ENCODE results near the gene LRRC73.

LRRC73 gene

DNA sequence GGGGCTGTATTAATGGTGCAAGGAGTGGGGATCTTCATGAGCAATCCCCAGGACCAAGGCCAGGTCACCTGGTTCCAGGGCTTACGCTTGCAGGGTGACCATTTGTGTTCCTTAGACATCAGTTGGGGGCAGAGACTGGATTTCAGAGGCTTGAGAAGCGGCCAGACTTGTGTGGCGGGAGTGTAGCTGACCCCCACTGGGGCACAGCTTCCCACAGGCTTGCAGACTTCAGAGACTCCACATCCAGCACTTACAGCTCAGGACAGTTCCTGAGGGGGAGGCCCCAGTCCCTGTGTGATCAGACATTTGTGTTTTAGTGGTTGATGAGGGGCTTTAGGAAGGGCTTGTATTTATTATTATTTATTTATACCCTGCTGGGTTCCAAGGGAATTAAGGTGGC lies 17.5 kb downstream of the LRRC73 start:
- no peak for TF ChIP-seq POLR2A (IDR thresholded peaks at IDR 0.05; ENCODE audit: low read depth, low read length)
- DNase-seq (ENCODE audit: insufficient read length, low spot score) (no peak), FAIRE-seq (no peak)

DNA sequence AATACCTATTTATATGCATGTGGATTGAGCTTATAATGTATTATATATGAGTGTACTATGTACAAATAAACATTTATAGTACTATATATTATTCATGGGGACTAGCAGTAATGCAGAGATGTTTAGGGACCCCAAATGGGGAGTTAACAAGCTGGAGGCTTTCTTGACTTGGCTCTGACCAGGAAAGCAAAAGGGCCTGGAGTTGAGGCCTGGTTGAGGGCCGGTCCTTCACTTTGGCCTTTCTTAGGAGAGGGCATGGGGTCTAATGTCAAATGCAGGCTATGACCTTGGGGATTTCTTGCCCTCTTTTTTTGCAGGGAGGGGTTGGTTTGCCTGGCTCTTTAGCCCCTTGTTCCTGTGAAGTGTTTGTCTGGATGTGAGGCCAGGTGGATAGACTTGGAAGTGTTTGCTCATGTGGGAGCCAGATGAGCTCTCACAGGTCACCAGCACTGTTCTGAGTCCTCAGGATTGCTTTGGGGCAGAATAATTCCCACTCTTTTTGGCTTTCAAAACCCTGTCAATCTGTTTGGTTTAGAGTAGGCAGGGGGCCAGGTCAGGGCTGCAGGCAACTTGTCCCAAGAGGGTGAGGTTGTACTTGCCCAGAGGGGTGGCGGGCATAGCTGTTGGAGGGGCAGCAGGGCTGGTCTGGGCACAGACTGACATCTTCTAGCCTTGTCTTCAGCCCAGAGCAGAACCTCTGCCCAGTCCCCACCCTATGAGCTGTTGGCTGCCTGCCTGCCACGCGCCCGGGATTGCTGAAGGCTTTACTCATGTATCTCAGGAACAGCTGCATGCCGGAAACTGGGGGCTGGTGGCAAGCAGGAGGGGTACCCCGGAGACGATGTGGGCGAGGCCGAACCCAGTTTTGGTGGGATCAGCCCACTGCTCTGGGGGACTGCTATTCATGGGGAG lies 18.1 kb downstream of the LRRC73 start:
- no peak for TF ChIP-seq POLR2A (IDR thresholded peaks at IDR 0.05; ENCODE audit: low read depth, low read length)
- FAIRE-seq (no peak), DNase-seq (ENCODE audit: insufficient read length, low spot score) (peak; percentile 72)

DNA sequence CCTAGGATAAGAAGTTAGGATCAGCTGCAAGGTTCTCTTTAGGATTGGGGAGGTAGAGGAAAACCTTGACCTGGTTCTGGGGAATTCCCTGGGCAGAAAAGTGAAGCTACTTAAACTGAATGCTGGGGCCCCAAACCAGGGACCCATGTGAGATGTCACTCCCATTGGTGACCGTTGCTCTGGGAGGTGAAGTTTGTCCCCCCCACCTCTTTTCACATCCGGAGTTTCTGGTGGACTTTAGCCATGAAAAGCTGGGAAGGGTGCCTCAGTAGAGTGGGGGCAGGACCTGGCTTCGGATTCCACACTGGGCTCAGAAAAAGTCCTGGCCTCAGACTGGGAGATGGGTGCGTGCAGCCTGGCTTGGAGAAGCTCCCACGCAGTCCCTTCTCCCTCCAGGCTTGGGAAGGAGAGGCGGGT lies 19.6 kb downstream of the LRRC73 start:
- DNase-seq (ENCODE audit: insufficient read length, low spot score) (no peak), FAIRE-seq (no peak)
- TF ChIP-seq POLR2A (IDR thresholded peaks at IDR 0.05; ENCODE audit: low read depth, low read length) = no peak

DNA sequence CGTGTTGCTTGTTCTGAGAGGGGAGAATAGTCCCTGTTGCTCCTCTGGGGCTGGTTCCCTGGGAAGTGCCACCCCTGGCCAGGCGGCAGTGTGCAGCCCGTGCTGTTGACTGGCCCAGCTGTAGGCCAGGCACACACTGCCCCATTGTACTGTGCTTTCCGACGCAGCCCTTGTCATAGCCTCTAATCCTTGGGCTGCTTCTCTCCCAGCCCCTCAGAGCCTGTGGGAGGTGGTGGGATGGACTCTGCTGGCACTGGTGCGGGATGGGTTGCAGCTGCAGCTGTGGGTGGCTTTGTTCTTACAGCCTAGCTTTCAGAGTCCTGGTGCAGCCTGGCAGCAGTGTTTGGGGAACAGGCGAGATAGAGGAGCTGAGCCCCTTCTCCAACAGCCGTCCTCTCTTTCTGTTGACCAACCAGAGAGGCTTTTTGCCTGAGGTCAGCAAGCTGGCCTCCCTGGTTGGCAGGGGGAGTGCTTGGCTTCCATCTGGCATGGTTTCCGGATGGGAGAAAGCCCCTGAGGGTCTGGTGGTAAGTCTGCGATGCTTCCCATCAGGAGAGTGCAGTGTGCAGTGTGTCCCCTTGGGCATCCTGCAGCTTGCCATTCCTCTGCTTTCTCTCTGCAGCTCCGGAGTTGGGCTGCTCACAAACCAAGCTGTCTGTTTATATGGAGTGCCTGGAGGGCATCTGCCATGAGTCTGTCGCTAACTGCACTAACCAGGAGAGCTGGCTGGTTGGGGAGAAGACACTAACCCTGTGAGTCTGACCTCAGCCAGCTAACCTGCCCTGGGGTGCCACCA lies 20.7 kb downstream of the LRRC73 start:
- no peak for FAIRE-seq
- no peak for TF ChIP-seq POLR2A (IDR thresholded peaks at IDR 0.05; ENCODE audit: low read depth, low read length)
- DNase-seq (ENCODE audit: insufficient read length, low spot score) = no peak

DNA sequence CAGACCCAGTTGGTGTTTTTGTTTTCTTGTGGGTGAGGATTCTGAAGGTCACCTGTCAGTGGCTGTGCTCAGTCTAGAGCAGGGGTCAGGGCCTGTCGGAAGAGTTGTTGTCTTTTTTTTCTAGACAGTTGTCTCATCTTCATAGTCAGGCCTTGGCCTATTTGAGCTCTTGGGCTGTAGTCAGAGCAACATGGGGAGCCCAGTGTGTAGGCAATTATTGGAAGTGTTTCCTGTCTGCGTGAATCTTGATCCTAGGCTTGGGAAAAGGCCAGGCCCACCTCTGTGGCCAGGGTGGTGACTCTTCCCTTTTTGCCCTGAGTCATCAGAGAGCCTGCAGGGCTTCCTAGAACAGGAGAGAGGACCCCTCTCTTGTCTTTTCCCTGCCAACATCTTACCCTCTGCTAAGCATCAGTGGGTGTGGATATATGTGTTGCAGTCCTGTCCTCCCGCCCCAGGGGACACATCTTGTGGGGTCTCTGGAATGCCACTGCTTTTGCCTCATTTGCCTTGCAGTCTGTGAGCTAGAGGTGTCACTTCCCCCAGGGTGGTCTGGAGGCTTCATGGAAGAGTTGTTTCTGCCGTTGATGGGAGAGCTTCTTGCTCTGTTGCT lies 21.4 kb downstream of the LRRC73 start:
- DNase-seq (ENCODE audit: insufficient read length, low spot score) (peak; percentile 45), FAIRE-seq (no peak)
- TF ChIP-seq POLR2A (IDR thresholded peaks at IDR 0.05; ENCODE audit: low read depth, low read length) = no peak

DNA sequence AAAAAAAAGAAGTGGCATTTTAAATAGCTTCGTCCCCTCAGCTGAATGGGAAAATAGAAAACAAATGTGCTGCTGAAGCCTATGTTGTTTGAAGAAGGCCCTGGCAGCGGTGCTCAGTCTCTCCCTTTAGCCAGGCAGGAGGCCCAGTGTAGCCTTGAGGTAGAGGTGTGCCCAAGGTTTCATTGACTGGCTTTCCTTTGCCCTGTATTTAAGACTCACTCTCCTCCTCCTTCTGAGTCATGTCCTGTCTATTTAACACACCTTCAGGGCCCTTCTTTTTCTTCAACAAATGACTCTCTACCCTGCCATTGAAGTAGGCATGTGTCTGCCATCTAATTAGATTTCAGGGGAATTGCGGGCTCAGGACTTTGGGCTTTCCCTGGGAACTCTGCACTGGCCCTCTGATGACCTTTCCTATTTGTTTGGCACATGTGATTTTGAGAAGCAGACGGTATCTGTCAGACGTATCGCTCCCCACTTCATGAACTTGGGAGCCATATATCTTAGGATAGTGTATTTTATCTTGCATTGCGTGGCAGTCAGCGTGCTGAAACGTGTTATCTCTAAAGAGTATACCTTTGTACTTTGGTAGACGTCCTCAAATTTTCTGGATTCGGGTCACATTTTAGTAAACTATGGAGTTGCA lies 28.4 kb downstream of the LRRC73 start:
- TF ChIP-seq POLR2A (IDR thresholded peaks at IDR 0.05; ENCODE audit: low read depth, low read length) = no peak
- FAIRE-seq = no peak
- DNase-seq (ENCODE audit: insufficient read length, low spot score) = no peak

DNA sequence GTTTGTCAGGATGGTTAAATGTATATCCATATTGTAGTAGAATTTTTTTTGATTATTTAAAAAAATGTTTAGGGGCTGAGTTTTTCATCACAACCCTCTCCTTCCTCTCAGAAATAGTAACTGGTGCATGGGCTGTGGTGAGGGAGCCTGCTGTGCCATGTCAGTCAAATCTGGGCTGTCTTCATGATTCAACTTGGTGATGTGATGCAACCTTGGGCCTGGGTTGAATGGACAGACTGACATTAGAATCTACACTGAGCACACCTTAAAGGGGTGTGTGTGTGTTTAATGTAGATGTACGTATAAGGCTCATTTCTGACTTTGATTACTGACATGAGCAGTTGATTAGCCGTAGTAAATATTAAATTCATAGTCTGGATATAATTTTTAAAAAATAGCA lies 29.1 kb downstream of the LRRC73 start:
- DNase-seq (ENCODE audit: insufficient read length, low spot score) (no peak), FAIRE-seq (no peak)
- no peak for TF ChIP-seq POLR2A (IDR thresholded peaks at IDR 0.05; ENCODE audit: low read depth, low read length)

DNA sequence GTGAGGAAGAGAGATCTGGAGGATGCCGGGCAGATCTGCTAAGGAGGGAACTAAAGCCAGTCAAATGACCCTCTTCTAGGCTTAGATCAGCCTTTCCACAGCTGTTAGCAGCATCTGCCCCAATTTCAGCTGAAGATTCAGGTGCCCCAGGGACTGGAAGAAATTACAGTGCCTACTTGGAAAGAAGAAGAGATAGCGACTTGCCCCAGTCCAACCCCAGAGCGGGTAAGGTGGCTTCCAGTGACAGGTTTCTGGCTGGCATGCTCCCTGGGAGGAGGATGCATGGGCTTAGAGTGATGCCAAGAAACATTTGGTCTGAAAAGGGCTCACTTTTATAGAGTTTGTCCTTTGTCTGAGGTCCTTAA lies 32.2 kb downstream of the LRRC73 start:
- DNase-seq (ENCODE audit: insufficient read length, low spot score) = no peak
- FAIRE-seq = no peak
- TF ChIP-seq POLR2A (IDR thresholded peaks at IDR 0.05; ENCODE audit: low read depth, low read length) = no peak

DNA sequence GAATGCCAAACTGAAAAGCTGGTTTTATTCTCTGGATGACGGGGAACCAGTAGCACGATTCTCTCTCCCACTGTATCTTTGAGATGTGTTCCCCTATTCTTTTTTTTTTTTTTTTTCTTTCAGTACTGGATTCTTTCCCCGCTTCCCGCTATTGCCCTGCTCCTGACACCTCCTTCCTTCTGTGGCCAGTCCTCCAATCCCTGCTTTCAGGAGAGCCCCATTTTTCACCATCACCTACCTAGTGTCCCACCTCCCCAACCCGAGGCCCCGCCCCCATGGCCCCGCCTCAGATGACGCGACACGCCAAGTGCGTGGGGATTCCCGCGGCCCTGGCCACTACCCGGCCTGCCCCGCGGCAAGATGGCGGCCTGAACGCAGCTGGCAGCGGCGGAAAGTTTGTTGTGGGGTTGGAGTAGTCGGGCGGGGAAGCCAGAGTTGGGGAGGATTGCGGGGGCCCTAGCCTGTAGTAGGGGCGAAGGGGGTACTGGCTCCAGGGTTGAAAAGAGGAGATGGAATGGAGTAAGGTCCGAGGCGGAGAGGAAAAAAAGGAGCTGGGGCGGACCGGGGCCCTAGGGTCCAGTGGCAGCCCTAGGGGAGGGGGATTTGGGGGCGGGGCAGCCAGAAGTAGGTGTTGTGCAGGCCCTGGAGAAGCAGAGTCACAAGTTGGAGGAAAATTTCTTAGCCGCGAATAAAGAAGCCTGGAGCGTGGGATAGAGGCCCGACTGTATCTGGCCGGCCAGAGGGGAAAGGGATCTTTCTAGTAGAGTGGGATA lies 32.7 kb downstream of the LRRC73 start, which contains the start of gene TJAP1:
Gene TJAP1, plus strand, starts transcription at position 336 of the 773 bp plus-strand sequence. CDS start 21,432 bp downstream, outside the sequence.
- TF ChIP-seq POLR2A (IDR thresholded peaks at IDR 0.05; ENCODE audit: low read depth, low read length) = peak; percentile 88
- peak; percentile 85 for DNase-seq (ENCODE audit: insufficient read length, low spot score)
- FAIRE-seq = peak; percentile 86

DNA sequence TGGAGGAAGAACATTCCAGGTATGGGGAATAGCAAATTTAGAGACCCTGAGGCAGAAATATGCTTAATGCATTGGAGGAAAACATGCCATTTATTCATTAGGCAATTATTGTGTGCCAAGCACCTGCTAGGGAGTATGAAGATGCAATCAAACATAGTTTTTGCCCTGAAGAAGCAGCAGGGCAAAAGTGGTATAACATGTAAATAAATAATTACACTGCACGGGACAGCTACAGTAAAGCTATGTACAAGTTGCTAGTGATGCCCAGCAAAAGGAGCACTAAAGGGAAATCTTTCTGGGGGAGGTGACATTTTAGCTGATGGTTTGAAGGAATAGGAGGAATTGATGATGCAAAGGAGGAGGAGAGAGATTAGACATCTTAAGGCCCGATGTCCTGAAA lies 33.4 kb downstream of the LRRC73 start:
- DNase-seq (ENCODE audit: insufficient read length, low spot score) = no peak
- no peak for TF ChIP-seq POLR2A (IDR thresholded peaks at IDR 0.05; ENCODE audit: low read depth, low read length)
- FAIRE-seq = no peak

DNA sequence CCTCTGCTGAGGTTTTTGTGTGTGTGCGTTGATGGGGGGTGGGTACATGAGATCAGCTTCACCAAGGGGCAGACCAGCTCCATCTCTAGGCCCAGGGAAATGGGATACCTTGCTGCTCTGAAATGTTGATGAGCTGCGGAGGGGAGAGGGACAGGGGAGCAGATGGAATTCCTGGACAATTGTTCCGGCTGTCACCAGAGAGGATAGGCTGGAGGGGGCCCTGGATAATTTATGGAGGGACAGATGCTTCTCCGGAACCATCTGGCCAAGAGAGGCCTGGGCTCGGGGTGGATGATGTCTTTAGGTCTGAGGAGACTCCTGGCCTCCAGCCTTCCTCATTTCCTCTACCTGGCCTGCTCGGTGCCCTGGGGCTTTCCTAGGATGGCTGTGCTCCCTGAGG lies 34.6 kb downstream of the LRRC73 start:
- DNase-seq (ENCODE audit: insufficient read length, low spot score) = no peak
- no peak for FAIRE-seq
- no peak for TF ChIP-seq POLR2A (IDR thresholded peaks at IDR 0.05; ENCODE audit: low read depth, low read length)

DNA sequence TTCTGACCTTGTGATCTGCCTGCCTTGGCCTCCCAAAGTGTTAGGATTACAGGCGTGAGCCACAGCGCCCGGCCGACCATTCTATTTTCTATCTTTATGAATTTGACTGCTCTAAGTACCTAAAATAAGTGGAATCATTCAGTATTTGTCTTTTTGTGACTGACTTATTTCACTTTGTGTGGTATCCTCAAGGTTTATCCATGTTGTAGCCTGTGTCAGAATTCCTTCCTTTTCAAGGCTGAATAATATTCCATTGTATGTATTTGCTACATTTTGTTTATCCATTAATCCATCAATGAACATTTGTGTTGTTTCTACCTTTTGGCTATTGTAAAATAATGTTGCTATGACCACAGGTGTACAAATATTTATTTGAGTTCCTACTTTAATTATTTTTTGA lies 37.6 kb downstream of the LRRC73 start:
- TF ChIP-seq POLR2A (IDR thresholded peaks at IDR 0.05; ENCODE audit: low read depth, low read length) = no peak
- DNase-seq (ENCODE audit: insufficient read length, low spot score) (no peak), FAIRE-seq (no peak)

DNA sequence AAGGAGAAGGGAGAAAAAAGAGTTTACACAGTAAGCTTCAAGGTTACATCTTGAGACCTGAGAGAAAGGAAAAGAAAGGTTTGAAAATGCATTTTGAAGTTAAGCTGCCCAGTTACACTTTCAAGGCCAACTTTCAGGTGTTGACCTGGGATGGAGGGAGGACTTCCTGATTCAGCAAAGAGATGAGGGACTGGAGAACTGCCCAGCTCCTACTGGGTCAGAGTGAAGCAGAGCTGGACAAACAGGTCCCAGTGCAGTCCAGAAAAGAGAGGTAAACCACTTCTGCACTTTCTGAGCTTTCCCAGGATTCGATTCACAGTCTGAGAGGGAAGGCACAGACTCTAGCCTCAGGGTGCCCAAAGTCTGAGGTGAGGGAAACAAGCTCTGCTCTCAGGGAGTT lies 38.7 kb downstream of the LRRC73 start:
- DNase-seq (ENCODE audit: insufficient read length, low spot score) = no peak
- no peak for FAIRE-seq
- TF ChIP-seq POLR2A (IDR thresholded peaks at IDR 0.05; ENCODE audit: low read depth, low read length) = no peak
